Transverse colon (tissue), 4 donors: ENCODE results near the gene MXI1. TPM values are rescaled to one million over a fixed set of nuclear protein-coding genes. Genes with fewer than 3 reads are reported as not detected.

Experiments used
- DNase-seq: peaks from one replicate; pipeline ENCODE4 v3.0.0-alpha.2; 2019
- H3K27ac ChIP-seq, 4 donors: fragments of 200-600 bp; sonication (generic); 2 replicates each; pipeline ENCODE4 v1.5.1; 2016 to 2018; ENCODE audit warnings: inconsistent platforms in 4 of 4
- H3K27me3 ChIP-seq: fragments of 200-600 bp; sonication (generic); 2 replicates; pipeline ENCODE4 v1.5.1; 2017; ENCODE audit warnings: inconsistent platforms
- H3K36me3 ChIP-seq, 4 donors: fragments of 200-600 bp; sonication (generic); 2 replicates each; pipeline ENCODE4 v1.5.1; 2017 to 2019; ENCODE audit warnings: inconsistent platforms in 4 of 4
- H3K4me1 ChIP-seq, 4 donors: fragments of 200-600 bp; sonication (generic); 2 replicates each; pipeline ENCODE4 v1.5.1; 2017 to 2020; ENCODE audit warnings: inconsistent platforms in 4 of 4
- H3K4me3 ChIP-seq, 4 donors: fragments of 200-600 bp; sonication (generic); 1 replicate in 1 of 4; 2 replicates in 3 of 4; pipeline versions ENCODE4 v1.5.1 to v1.6.1; 2017 to 2019; ENCODE audit warnings: inconsistent platforms in 4 of 4
- H3K9me3 ChIP-seq, 2 donors: fragments of 200-600 bp; sonication (generic); 2 replicates each; pipeline ENCODE4 v1.5.1; 2017 to 2019; ENCODE audit warnings: inconsistent platforms in 2 of 2
- EP300 ChIP-seq: sonication (generic); formaldehyde crosslinking; IDR thresholded peaks from one replicate; pipeline ENCODE4 v1.6.1; 2017; ENCODE audit warnings: antibody characterized with exemption, low read depth
- POLR2A ChIP-seq: fragments of 450-650 bp; IDR thresholded peaks from one replicate; pipeline ENCODE4 v1.6.1; 2016; ENCODE audit warnings: antibody characterized with exemption, mild to moderate bottlenecking, moderate library complexity
- POLR2AphosphoS5 ChIP-seq, 3 donors: sonication (generic); formaldehyde crosslinking; IDR thresholded peaks; one replicate each; pipeline ENCODE4 v1.6.1; 2016; ENCODE audit warnings: antibody characterized with exemption in 3 of 3
- WGBS, 2 donors: methylation state at CpG; one replicate each; pipeline ENCODE4 v1.1.5; 2018; ENCODE audit warnings: low coverage in 1 of 2; 5-methylcytosine and 5-hydroxymethylcytosine counted together
- in situ Hi-C, 4 donors: fragments of 200-750 bp; cut with MboI; loops; one replicate each; pipeline versions ENCODE4 v1.15.0 to v1.15.1; 2017; ENCODE audit warnings: low sequenced_read_pairs in 3 of 4, low pct_ligation_motif_present in 1 of 4, low pct_unique_long_range_greater_than_20kb in 1 of 4
- intact Hi-C: fragments of 100-400 bp; cut with DNase I; formaldehyde crosslinking; loops from one replicate; pipeline ENCODE4 v1.15.1; 2023; ENCODE audit warnings: low total_unique reads
- total RNA-seq, 4 donors: library from RNA; depleted of rRNA; stranded (reverse); fragments of >200 nt; gene quantifications; one replicate each; pipeline ENCODE4 v1.1.0, GENCODE V29; 2016
- TF ChIP-seq, protein P1 (sequence below), 5 experiments: fragments of 200-600 bp in 3 of 5; fragments of 450-650 bp in 2 of 5; sonication (generic) in 3 of 5; IDR thresholded peaks; 1 replicate in 2 of 5; 2 replicates in 3 of 5; pipeline ENCODE4 v1.5.1; 2016 to 2017; ENCODE audit warnings: antibody characterized with exemption in 5 of 5, inconsistent platforms in 3 of 5, mild to moderate bottlenecking in 2 of 5, moderate library complexity in 1 of 5

The MXI1 gene
- total RNA-seq, 4 donors from 2014 or later: 44.8 to 96.5 (median 65.3) TPM

GRCh38 chr10:110205051-110205675 lies 2.2 kb upstream of the MXI1 start:
- in situ Hi-C loops (no loop called here), intact Hi-C loops (loop anchor here (5.0 kb wide), 1 partner anchor 72 kb away; no protein-coding TSS in a partner anchor)
- Histone ChIP-seq H3K27me3 (no peaks in the 10 kb centered on the region), H3K36me3 (no peaks in the 10 kb centered on the region), H3K9me3 (no peaks in the 10 kb centered on the region), H3K27ac (peak overlapping the region in 2 of 4 donors; percentile 81 to 83), H3K4me1 (peaks cover 5 to 21% (median 14%) of the 10 kb centered on the region in 4 donors), H3K4me3 (no peak overlapping the region)
- TF ChIP-seq, protein P1, sequence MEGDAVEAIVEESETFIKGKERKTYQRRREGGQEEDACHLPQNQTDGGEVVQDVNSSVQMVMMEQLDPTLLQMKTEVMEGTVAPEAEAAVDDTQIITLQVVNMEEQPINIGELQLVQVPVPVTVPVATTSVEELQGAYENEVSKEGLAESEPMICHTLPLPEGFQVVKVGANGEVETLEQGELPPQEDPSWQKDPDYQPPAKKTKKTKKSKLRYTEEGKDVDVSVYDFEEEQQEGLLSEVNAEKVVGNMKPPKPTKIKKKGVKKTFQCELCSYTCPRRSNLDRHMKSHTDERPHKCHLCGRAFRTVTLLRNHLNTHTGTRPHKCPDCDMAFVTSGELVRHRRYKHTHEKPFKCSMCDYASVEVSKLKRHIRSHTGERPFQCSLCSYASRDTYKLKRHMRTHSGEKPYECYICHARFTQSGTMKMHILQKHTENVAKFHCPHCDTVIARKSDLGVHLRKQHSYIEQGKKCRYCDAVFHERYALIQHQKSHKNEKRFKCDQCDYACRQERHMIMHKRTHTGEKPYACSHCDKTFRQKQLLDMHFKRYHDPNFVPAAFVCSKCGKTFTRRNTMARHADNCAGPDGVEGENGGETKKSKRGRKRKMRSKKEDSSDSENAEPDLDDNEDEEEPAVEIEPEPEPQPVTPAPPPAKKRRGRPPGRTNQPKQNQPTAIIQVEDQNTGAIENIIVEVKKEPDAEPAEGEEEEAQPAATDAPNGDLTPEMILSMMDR (IDR thresholded peaks at IDR 0.05): no peak
- TF ChIP-seq POLR2AphosphoS5 (IDR thresholded peaks at IDR 0.05) (no peak), EP300 (no peak)
- no peak for DNase-seq
- WGBS, 2 donors: 88% methylated on average over 8 to 12 of the region's 12 CpGs

- peak; percentile 53 for DNase-seq
- H3K9me3 ChIP-seq: no peaks in the 10 kb centered on the region
- peaks cover 18 to 37% (median 33%) of the 10 kb centered on the region in 4 donors for H3K4me1 ChIP-seq
- H3K4me3 ChIP-seq: peak overlapping the region; percentile 54 to 84 (median 74)
- 0 to 1% methylated on average over 12 to 51 of the region's 57 CpGs for WGBS, 2 donors
- intact Hi-C loops (loop anchor here (2.0 to 5.0 kb wide), 2 partner anchors 17 to 69 kb away; no protein-coding TSS in a partner anchor), in situ Hi-C loops (no loop called here)
- TF ChIP-seq, protein P1 (IDR thresholded peaks at IDR 0.05): no peak
- TF ChIP-seq EP300 (no peak), POLR2A (no peak), POLR2AphosphoS5 (IDR thresholded peaks at IDR 0.05) (no peak)
- H3K36me3 ChIP-seq: no peaks in the 10 kb centered on the region
- H3K27me3 ChIP-seq: no peaks in the 10 kb centered on the region
- H3K27ac ChIP-seq: peak overlapping the region; percentile 90 to 95 (median 92)
These were observed 604 bp downstream of the MXI1 start for GRCh38 chr10:110207805-110208613.

DNA sequence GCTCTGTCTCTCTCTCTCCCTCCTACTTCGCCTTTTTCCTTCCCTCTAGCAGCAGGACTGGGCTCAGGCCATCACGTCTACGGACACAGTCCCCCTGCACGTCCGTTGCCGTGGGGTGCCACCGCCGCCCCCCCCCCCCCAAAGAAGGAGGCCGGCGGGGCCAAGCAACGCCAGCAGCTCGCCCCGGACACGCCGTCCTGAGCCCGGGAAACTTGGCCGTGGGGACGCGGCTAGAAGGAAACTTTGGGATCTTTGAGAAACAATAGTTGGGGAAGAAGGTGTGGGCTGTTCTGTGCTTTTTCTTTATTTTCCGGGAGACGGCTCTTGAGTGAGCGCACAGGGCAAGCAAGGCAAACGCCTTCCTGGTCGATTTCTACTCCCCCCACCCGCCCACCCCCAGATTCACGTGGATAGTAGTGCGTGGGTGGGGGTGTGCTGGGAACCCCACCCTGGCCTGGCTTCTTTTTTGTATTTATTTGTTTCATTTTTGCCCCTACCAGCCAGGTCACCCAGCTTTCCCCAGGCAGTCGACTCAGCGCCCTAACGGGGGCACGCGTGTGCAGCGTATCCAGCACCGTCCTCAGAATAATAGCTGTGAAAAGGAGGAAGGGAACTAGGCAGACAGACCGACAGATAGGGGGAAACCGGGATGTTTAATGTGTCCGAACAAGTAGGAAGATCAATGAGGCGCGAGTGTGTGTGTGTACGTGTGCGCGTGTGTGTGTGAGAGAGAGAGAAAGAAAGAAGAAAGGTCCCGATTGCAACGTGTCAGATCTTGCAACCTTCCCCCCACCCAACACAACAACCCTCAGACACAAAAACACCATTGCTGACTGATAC lies 1.4 kb downstream of the MXI1 start:
- peak overlapping the region; percentile 54 to 84 (median 74) for H3K4me3 ChIP-seq
- in situ Hi-C loops: no loop called here
- no peaks in the 10 kb centered on the region for H3K9me3 ChIP-seq
- DNase-seq: peak; percentile 49
- H3K27ac ChIP-seq: peak overlapping the region; percentile 90 to 95 (median 92)
- intact Hi-C loops: loop anchor here (2.0 to 5.0 kb wide), 2 partner anchors 16 to 68 kb away; no protein-coding TSS in a partner anchor
- TF ChIP-seq EP300 (no peak), POLR2AphosphoS5 (IDR thresholded peaks at IDR 0.05) (no peak), POLR2A (no peak)
- TF ChIP-seq, protein P1 (IDR thresholded peaks at IDR 0.05): peak in 2 of 5 experiments; percentile 8 to 16
- no peaks in the 10 kb centered on the region for H3K27me3 ChIP-seq
- peaks cover 18 to 40% (median 37%) of the 10 kb centered on the region in 4 donors for H3K4me1 ChIP-seq
- WGBS, 2 donors: 0% methylated on average over 23 to 40 of the region's 44 CpGs
- no peaks in the 10 kb centered on the region for H3K36me3 ChIP-seq
